Endothelial cell of umbilical vein (primary cell): ENCODE data around the gene SSMEM1. TPM values are rescaled to one million over a fixed set of nuclear protein-coding genes. Genes with fewer than 3 reads are reported as not detected.
"Not testable (repeated sequence)": the region's sequence is repeated elsewhere in the genome, so short reads cannot be mapped to it uniquely, and the experiment has no call there.

Source experiments
- BruUV-seq: library from RNA; stranded (reverse); fragments of 400-500 nt; replicated peaks from 2 replicates; lab custom pipeline; 2021; lab: Mats Ljungman, UMichigan
- CTCF ChIA-PET: fragments of 300-600, 350-600 bp; sonication (Branson Sonifier 250); formaldehyde crosslinking; loops from one replicate; lab custom pipeline; 2021; ENCODE audit warnings: antibody characterized with exemption, inconsistent platforms; lab: Charles Lee
- POLR2A ChIA-PET: fragments of 300-600, 350-600 bp; sonication (Branson Sonifier 250); formaldehyde crosslinking; loops from one replicate; lab custom pipeline; 2021; ENCODE audit warnings: antibody characterized with exemption, inconsistent platforms; lab: Charles Lee
- DNase-seq: peaks from one replicate; pipeline ENCODE4 v3.0.0-alpha.2; 2011; ENCODE audit warnings: low read depth, low spot score
- FAIRE-seq: peaks from 2 replicates; lab custom pipeline; 2011; peaks lifted over from hg19 to GRCh38; lab: Jason Lieb, UNC
- H2AFZ ChIP-seq: 2 replicates; pipeline ENCODE4 v1.6.0; 2012; ENCODE audit warnings: low read depth, low read length, control low read depth, inconsistent platforms
- H3K27ac ChIP-seq: 2 replicates; pipeline ENCODE4 v1.5.1; 2011; ENCODE audit warnings: low read depth, mild to moderate bottlenecking, control low read depth, low read length, moderate library complexity; ENCODE audit not compliant: insufficient read depth
- H3K27me3 ChIP-seq, 2 experiments: 2 replicates each; pipeline versions ENCODE4 v1.6.0 to v1.6.1; 2011; ENCODE audit warnings: low read length in 2 of 2, mixed read lengths in 1 of 2; ENCODE audit not compliant: control insufficient read depth in 2 of 2, insufficient read depth in 2 of 2
- H3K36me3 ChIP-seq, 2 experiments: 2 replicates in 1 of 2; 3 replicates in 1 of 2; pipeline ENCODE4 v1.5.1; 2011; ENCODE audit warnings: low read length in 2 of 2, mild to moderate bottlenecking in 1 of 2, moderate library complexity in 1 of 2; ENCODE audit not compliant: control insufficient read depth in 2 of 2, insufficient read depth in 2 of 2; ENCODE audit errors: extremely low read depth in 1 of 2
- H3K4me1 ChIP-seq: 3 replicates; pipeline ENCODE4 v1.5.1; 2011; ENCODE audit warnings: mild to moderate bottlenecking, low read length; ENCODE audit not compliant: control insufficient read depth, insufficient read depth; ENCODE audit errors: extremely low read depth
- H3K4me2 ChIP-seq: 2 replicates; pipeline ENCODE4 v1.6.1; 2011; ENCODE audit warnings: low read length, control low read depth, mixed read lengths; ENCODE audit not compliant: insufficient read depth
- H3K4me3 ChIP-seq, 3 experiments: fragments of 200-600 bp in 1 of 3; sonication (generic), shearing (Covaris generic) in 1 of 3; replicated peaks in 1 of 3; 2 replicates each; pipeline ENCODE4 v1.5.1; 2011 to 2016; ENCODE audit warnings: control low read depth in 3 of 3, low read length in 3 of 3, mild to moderate bottlenecking in 2 of 3, inconsistent platforms in 1 of 3, low read depth in 1 of 3, moderate library complexity in 1 of 3; ENCODE audit not compliant: insufficient read depth in 1 of 3
- H3K79me2 ChIP-seq: 2 replicates; pipeline ENCODE4 v1.6.0; 2012; ENCODE audit warnings: low read length, inconsistent platforms; ENCODE audit not compliant: control insufficient read depth, insufficient read depth
- H3K9ac ChIP-seq: replicated peaks from 2 replicates; pipeline ENCODE3; 2011; ENCODE audit warnings: low read length, control low read depth; ENCODE audit not compliant: insufficient read depth; ENCODE audit errors: extremely low read depth
- H3K9me1 ChIP-seq: replicated peaks from 3 replicates; pipeline ENCODE4 v1.6.0; 2011; ENCODE audit warnings: mild to moderate bottlenecking, low read length; ENCODE audit not compliant: control insufficient read depth, insufficient read depth; ENCODE audit errors: extremely low read depth
- H3K9me3 ChIP-seq: replicated peaks from 2 replicates; pipeline ENCODE4 v1.5.1; 2012; ENCODE audit warnings: low read length, inconsistent platforms; ENCODE audit not compliant: control insufficient read depth, insufficient read depth
- H4K20me1 ChIP-seq: replicated peaks from 2 replicates; pipeline ENCODE3; 2011; ENCODE audit warnings: mild to moderate bottlenecking, low read length; ENCODE audit not compliant: control insufficient read depth, insufficient read depth; ENCODE audit errors: extremely low read depth
- CTCF ChIP-seq, 2 donors: IDR thresholded peaks; 1 replicate in 1 of 2; 2 replicates in 1 of 2; pipeline ENCODE4 v1.5.1; 2011; ENCODE audit warnings: low read length in 2 of 2, mild to moderate bottlenecking in 2 of 2, moderate library complexity in 2 of 2, control low read depth in 1 of 2, inconsistent platforms in 1 of 2, low read depth in 1 of 2; ENCODE audit not compliant: insufficient read depth in 1 of 2; ENCODE audit errors: extremely low read depth in 1 of 2
- EZH2 ChIP-seq: IDR thresholded peaks from 2 replicates; pipeline ENCODE4 v1.6.1; 2012; ENCODE audit warnings: borderline replicate concordance, low read depth, mild to moderate bottlenecking, moderate library complexity, low read length, inconsistent platforms; ENCODE audit not compliant: severe bottlenecking
- FOS ChIP-seq: IDR thresholded peaks from 2 replicates; pipeline ENCODE4 v1.6.1; 2011; ENCODE audit warnings: mild to moderate bottlenecking, low read length, moderate library complexity, borderline replicate concordance; ENCODE audit not compliant: insufficient read depth
- GATA2 ChIP-seq: IDR thresholded peaks from 2 replicates; pipeline ENCODE4 v1.7.0; 2011; ENCODE audit warnings: low read depth, mild to moderate bottlenecking, moderate library complexity, mixed read lengths, low read length; ENCODE audit not compliant: insufficient read length, insufficient read depth
- JUN ChIP-seq: IDR thresholded peaks from 2 replicates; pipeline ENCODE4 v1.6.1; 2011; ENCODE audit warnings: borderline replicate concordance, low read depth; ENCODE audit not compliant: insufficient read length, insufficient read depth
- MAX ChIP-seq: IDR thresholded peaks from 2 replicates; pipeline ENCODE4 v1.6.1; 2011; ENCODE audit not compliant: insufficient read depth, insufficient read length
- MYC ChIP-seq: IDR thresholded peaks from one replicate; pipeline ENCODE4 v1.6.1; 2011; ENCODE audit warnings: mild to moderate bottlenecking, low read depth, low read length
- POLR2A ChIP-seq: IDR thresholded peaks from 2 replicates; pipeline ENCODE4 v1.6.1; 2012; ENCODE audit warnings: low read depth, mild to moderate bottlenecking, control low read depth, low read length
- POLR2AphosphoS5 ChIP-seq: IDR thresholded peaks from 2 replicates; pipeline ENCODE4 v1.6.1; 2012; ENCODE audit warnings: low read depth, mild to moderate bottlenecking, control low read depth, low read length, moderate library complexity; ENCODE audit not compliant: insufficient read depth
- dilution Hi-C: fragments of 300-500 bp; cut with MboI; formaldehyde crosslinking; loops from one replicate; pipeline ENCODE4 v1.15.0; 2019; ENCODE audit warnings: low sequenced_read_pairs; ENCODE audit not compliant: extremely low pct_ligation_motif_present
- intact Hi-C: fragments of 100-400 bp; cut with micrococcal nuclease; formaldehyde crosslinking; loops from one replicate; pipeline ENCODE4 v1.10.0; 2022
- polyA plus RNA-seq, 4 experiments: library from polyadenylated mRNA; depleted of rRNA in 3 of 4; stranded (reverse) in 3 of 4; unstranded in 1 of 4; fragments of >200 nt; gene quantifications; 2 replicates each; pipeline versions ENCODE4 v1.2.1 to v1.2.3, GENCODE V29; 2011 to 2012; ENCODE audit warnings: missing spikeins in 1 of 4
- total RNA-seq: library from RNA; stranded (reverse); gene quantifications from 2 replicates; pipeline ENCODE4 v1.2.3, GENCODE V29; 2021

SSMEM1 gene
- total and polyA plus RNA-seq, 2 donors (not counting 3 experiments of a cell fraction or from before 2014, with no cell fraction given) = not detected

- intact Hi-C loops (no loop called here), dilution Hi-C loops (no loop called here)
- Histone ChIP-seq H3K27ac (no peak overlapping the region), H3K27me3 (no peaks in the 10 kb centered on the region), H3K4me1 (peaks cover 10% of the 10 kb centered on the region), H3K36me3 (peaks cover 1 to 11% of the 10 kb centered on the region in 2 experiments), H3K9ac (no peak overlapping the region), H3K9me3 (no peaks in the 10 kb centered on the region), H3K4me2 (no peak overlapping the region), H2AFZ (no peak overlapping the region), H3K79me2 (no peaks in the 10 kb centered on the region), H3K4me3 (no peak overlapping the region), H3K9me1 (no peaks in the 10 kb centered on the region), H4K20me1 (no peaks in the 10 kb centered on the region)
- FAIRE-seq = no peak
- DNase-seq = no peak
- ChIA-PET POLR2A (no interaction called here), CTCF (interaction anchor here (2.0 kb wide), 2 partner anchors 13 to 575 kb away, joined by 4 to 11 read pairs; no protein-coding TSS in a partner anchor)
- BruUV-seq = no TSS peak
- TF ChIP-seq MYC = no peak
- TF ChIP-seq CTCF (IDR thresholded peaks at IDR 0.05; ENCODE audit: extremely low read depth in 1 of 2, insufficient read depth in 1 of 2, low read depth in 1 of 2, low read length in 2 of 2) = no peak
- TF ChIP-seq EZH2 = no peak
- no peak for TF ChIP-seq POLR2AphosphoS5
- TF ChIP-seq MAX = no peak
- TF ChIP-seq GATA2 = no peak
- no peak for TF ChIP-seq FOS
- no peak for TF ChIP-seq POLR2A
- TF ChIP-seq JUN = no peak
These were observed 24.7 kb upstream of the SSMEM1 start for GRCh38 chr7:130182990-130183389.

DNA sequence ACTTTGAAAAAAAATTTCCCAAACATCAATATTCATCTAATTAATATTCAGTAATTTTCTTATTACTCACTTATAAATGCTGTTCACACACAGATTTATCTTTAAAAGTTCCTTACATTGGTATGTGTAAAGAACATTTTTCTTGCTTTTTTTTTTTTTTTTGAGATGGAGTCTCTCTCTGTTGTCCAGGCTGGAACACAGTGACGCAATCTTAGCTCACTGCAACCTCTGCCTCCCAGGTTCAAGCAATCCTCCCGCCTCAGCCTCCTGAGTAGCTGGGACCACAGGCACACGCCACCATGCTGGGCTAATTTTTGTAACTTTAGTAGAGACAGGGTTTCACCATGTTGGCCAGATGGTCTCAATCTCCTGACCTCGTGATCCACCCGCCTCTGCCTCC, 23.3 kb upstream of the SSMEM1 start:
- H3K4me2 ChIP-seq, BruUV-seq, H3K9me3 ChIP-seq, H2AFZ ChIP-seq, H3K9me1 ChIP-seq, H3K27ac ChIP-seq, H3K79me2 ChIP-seq, dilution Hi-C loops, POLR2A ChIA-PET, H4K20me1 ChIP-seq, H3K27me3 ChIP-seq, intact Hi-C loops, H3K9ac ChIP-seq, H3K4me1 ChIP-seq, H3K4me3 ChIP-seq, FAIRE-seq, DNase-seq: not testable (repeated sequence)
- peaks cover 1 to 11% of the 10 kb centered on the region in 2 experiments for H3K36me3 ChIP-seq
- CTCF ChIA-PET = interaction anchor here (2.0 to 2.5 kb wide), 2 partner anchors 112 to 574 kb away, joined by 4 to 13 read pairs; no protein-coding TSS in a partner anchor
